ENCODE data around the gene COL16A1.

- no peak for TF ChIP-seq CTCF (IDR thresholded peaks at IDR 0.05)
- TF ChIP-seq POLR2A (IDR thresholded peaks at IDR 0.05) = no peak
These were observed 41.4 kb downstream of the COL16A1 start for GRCh38 chr1:31662463-31662862.
